Adipose tissue (tissue), 3 donors: ENCODE results near the gene C1orf94. TPM values are rescaled to one million over a fixed set of nuclear protein-coding genes. Genes with fewer than 3 reads are reported as not detected.

Experiments used
- H3K27ac ChIP-seq: one replicate; pipeline ENCODE4 v1.5.1; 2013; ENCODE audit warnings: low read depth, low read length
- WGBS, 3 donors: extraction: QIAGEN DNeasy Blood & Tissue Kit; methylation state at CpG; one replicate each; pipeline ENCODE4 v1.1.7; 2013; 5-methylcytosine and 5-hydroxymethylcytosine counted together
- polyA plus RNA-seq, 3 donors: library from polyadenylated mRNA; stranded (reverse); fragments of 200-250 nt; gene quantifications; one replicate each; pipeline ENCODE4 v1.2.3, GENCODE V29; 2013
- donor health status: healthy with polysubstance abuse.
- donor health status: Bipolar disorder and iron deficiency.
- donor health status: healthy.

C1orf94 gene
- polyA plus RNA-seq, 3 donors, result not detected

GRCh38 chr1:34213956-34214355 lies 37.2 kb downstream of the C1orf94 start:
- 36 to 51% (median 47%) methylated on average over 3 of the region's 3 CpGs for WGBS, 3 donors
- H3K27ac ChIP-seq, result no peak overlapping the region

DNA sequence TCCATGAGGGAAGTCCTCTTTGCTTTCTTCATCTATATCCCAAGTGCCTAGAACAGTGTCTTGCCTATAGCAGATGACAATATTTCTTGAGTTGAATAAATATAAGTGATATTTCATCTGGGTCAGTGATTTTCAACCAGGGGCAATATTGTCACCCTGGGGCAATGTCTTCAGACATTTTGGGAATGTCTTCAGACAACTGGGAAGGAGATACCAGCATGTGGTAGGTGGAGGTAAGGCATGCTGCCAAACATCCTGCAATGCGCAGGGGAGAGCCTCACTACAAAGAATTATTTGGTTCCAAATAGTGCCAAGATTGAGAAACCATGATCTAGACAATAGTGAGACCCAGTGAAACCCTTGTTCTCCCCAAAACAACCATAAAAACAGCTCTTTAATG lies 54.7 kb downstream of the C1orf94 start:
- 65 to 92% (median 91%) methylated on average over 1 of the region's 1 CpG for WGBS, 3 donors
- H3K27ac ChIP-seq, result no peak overlapping the region

- 90 to 92% (median 91%) methylated on average over 2 of the region's 2 CpGs for WGBS, 3 donors
- no peak overlapping the region for H3K27ac ChIP-seq
These were observed 58.9 kb downstream of the C1orf94 start for GRCh38 chr1:34235594-34235993.

DNA sequence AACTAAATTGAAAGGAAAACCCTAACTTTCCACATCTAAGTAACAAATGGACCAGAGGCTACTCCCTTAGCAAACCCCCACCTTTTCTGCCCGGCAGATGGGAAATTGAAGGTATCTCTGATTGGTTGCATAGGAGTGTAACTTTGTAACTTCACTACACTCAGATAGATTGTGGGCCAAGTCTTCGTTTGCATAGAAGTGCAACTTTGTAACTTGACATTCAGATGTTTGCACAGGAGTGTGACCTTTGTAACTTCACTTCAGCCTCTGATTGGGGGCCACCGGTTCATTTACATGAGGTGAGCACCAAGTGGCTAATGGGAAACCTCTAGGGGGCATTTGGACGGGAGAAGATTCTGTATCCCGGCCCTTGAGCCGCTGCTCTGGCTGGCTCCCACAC lies 59.4 kb downstream of the C1orf94 start:
- no peak overlapping the region for H3K27ac ChIP-seq
- WGBS, 3 donors, result 57 to 58% (median 57%) methylated on average over 6 of the region's 6 CpGs

DNA sequence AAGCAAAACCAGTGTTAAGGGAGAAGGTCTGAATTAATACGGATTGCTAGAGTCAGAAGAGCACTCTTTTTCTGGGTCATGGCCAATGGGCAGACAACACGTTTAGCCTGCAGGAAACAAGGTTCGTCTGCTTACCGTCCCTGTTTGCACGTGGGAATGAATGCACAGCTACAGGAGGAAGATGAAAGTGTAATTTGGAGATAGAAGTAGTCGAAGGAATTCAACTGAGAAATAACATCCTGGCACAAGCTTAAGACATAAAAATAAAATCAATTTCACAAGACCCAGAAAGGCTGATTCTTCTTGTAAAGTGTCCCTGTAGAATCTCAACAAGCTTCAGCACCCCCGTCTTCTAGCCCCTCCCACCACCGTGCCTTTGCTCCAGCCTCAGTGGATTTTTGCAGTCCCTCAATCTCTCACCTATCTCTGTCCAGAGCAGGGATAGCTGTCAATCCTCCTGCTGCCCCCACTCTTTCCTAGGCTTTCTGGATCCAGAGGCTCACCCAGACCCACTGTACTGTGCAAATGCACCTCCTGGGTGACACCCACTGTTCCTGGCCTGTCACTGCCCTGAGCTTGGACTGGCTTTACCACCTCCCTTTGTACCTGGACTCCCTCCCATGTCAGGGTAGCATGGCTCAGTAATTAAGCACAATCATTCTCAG lies 60.6 kb downstream of the C1orf94 start:
- 47 to 57% (median 47%) methylated on average over 8 of the region's 8 CpGs for WGBS, 3 donors
- no peak overlapping the region for H3K27ac ChIP-seq

DNA sequence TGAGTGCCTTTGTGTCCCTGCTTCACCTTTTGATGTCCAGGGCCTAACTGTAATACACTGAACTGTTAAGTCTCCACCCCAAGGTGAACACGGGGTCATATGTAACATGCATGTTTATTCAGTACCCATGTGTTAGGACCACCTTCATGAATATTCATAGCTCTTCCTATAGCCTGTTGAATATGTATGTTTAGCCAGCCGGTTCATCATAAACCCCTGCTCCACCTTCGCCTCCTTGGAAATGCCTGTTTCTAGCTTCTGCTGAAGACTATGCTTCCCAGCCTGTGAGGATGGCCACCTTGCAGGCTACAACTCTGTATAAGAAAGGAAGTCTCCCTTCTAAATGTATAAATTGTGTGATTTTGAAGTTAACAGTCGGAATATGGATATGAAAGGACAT lies 69.3 kb downstream of the C1orf94 start:
- H3K27ac ChIP-seq, result no peak overlapping the region
- 55 to 74% (median 72%) methylated on average over 4 of the region's 4 CpGs for WGBS, 3 donors

DNA sequence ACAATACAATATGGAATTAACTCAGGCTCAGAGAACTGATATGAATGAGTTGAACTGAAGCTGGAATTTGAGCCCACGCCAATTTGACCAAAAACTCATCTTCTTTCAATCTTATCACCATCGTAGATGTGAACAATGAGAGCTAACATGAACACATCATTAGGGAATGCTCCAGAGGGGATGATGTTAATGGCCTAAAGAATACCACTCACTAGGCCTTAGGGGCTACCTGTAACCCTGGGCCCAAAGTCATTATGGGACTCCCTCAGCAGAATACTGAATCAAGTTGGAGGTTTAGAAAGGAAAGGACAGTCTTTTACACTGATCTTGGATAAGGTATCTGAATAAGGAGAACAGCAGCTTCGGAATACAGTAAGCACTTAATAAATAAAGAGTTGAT lies 73.6 kb downstream of the C1orf94 start:
- 48 to 71% (median 61%) methylated on average over 3 of the region's 3 CpGs for WGBS, 3 donors
- no peak overlapping the region for H3K27ac ChIP-seq

- 81 to 89% (median 83%) methylated on average over 16 of the region's 16 CpGs for WGBS, 3 donors
- no peak overlapping the region for H3K27ac ChIP-seq
These were observed 85.5 kb downstream of the C1orf94 start for GRCh38 chr1:34262023-34262853.

GRCh38 chr1:34262921-34263320 lies 86.2 kb downstream of the C1orf94 start:
- WGBS, 3 donors, result 54 to 70% (median 67%) methylated on average over 7 of the region's 7 CpGs
- no peak overlapping the region for H3K27ac ChIP-seq

GRCh38 chr1:34263406-34263805 lies 86.7 kb downstream of the C1orf94 start:
- WGBS, 3 donors, result 61 to 63% (median 62%) methylated on average over 4 of the region's 4 CpGs
- H3K27ac ChIP-seq, result no peak overlapping the region

GRCh38 chr1:34265396-34265795 lies 88.7 kb downstream of the C1orf94 start:
- 53 to 80% (median 76%) methylated on average over 3 of the region's 3 CpGs for WGBS, 3 donors
- H3K27ac ChIP-seq, result no peak overlapping the region

DNA sequence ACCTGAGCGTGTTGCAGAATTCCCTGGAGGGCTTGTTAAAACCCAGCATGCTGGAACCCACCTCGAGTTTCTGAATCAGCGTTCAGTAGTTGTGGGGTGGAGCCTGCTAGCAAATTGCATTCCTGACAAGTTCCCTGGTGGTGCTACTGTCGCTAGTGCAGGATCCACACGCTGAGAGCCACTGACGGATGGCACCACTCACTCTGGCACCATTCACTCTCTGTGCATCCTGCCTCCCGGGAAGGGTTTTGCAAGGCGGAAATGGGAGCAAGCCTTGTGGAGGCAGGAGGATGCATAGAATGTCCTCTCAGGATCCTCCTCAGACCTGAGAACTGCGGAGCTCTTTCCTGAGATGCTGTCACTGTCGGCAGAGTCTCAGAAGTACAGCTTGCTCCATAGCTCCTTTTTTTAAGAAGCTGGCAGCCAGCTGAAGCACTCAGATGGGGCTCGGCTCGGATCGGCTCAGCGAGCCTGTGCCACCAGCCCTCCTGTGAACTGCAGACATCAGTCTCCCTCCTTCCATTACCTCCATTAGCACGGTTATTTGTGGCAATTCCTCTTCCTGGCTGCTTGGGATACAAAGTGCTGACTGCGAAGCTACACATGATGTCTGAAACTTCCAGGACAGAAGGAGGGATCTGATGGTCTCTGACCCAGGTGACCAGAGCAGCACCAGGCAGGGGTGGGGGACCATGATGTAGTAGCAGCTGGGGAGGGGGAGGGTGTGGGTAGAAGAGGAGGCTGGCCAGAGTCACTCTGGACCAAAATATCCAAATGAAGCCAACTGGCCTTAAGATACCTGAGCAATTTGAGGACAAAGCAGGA lies 89.6 kb downstream of the C1orf94 start:
- no peak overlapping the region for H3K27ac ChIP-seq
- 19 to 21% (median 20%) methylated on average over 16 of the region's 16 CpGs for WGBS, 3 donors

- no peak overlapping the region for H3K27ac ChIP-seq
- WGBS, 3 donors, result 75 to 82% (median 79%) methylated on average over 5 of the region's 5 CpGs
These were observed 90.6 kb downstream of the C1orf94 start for GRCh38 chr1:34267326-34267725.

DNA sequence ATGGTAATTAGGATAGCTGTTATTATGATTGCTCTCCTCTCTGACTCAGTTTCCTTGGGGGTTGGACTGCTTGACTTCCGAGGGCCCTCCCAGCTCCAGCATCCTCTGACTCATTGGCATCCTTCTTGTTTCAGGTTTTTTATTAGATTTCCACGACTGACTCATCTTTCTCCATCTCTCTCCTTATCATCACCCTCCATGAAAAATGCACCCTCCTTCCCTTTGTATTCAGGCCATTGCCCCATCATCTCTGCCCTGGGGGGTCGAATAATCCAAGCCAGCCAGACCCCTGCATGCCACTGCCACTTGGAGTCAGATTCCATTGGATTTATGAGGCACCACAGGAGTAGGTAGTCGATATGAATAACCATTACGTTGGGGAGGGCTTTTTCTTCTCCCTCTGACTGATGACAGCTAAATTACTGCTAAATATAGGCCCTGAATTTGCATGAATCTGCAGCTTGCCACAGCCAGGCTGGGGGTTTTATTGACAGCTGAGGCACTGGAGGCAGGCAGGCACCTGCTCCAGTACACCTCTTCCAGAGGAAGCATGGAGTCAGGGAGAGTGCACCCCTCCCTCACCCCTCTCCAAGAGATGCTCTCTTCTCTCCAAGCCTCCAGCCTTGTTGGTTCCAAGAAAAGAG lies 91.7 kb downstream of the C1orf94 start:
- no peak overlapping the region for H3K27ac ChIP-seq
- 29 to 42% (median 37%) methylated on average over 5 of the region's 5 CpGs for WGBS, 3 donors

Other genes starting within 250 kb of the C1orf94 start
- under 1 TPM; under 0.01 to 0.21 (median 0.07) TPM for gene CSMD2, start 11.7 kb upstream of the C1orf94 start, polyA plus RNA-seq